Aorta (tissue), 5 donors: ENCODE results near the gene FMN2. TPM values are rescaled to one million over a fixed set of nuclear protein-coding genes. Genes with fewer than 3 reads are reported as not detected.

Experiments used
- ATAC-seq: fragments of 200-7000 bp; cut with Tn5 transposase; one replicate; pipeline ENCODE4 v1.9.1; 2022; ENCODE audit warnings: moderate library complexity; ENCODE audit not compliant: low FRiP score
- DNase-seq, 2 donors: peaks; one replicate each; pipeline ENCODE4 v3.0.0-alpha.2; 2020
- H3K27ac ChIP-seq, 2 donors: one replicate each; pipeline ENCODE4 v1.5.1; 2013; ENCODE audit warnings: low read length in 2 of 2, mild to moderate bottlenecking in 2 of 2, moderate library complexity in 2 of 2, control low read depth in 1 of 2, inconsistent platforms in 1 of 2, low read depth in 1 of 2
- H3K27me3 ChIP-seq, 2 donors: one replicate each; pipeline ENCODE4 v1.6.1; 2013; ENCODE audit warnings: control low read depth in 1 of 2, low read length in 1 of 2, mild to moderate bottlenecking in 1 of 2, moderate library complexity in 1 of 2; ENCODE audit not compliant: insufficient read depth in 2 of 2, control insufficient read depth in 1 of 2
- H3K36me3 ChIP-seq, 2 donors: one replicate each; pipeline ENCODE4 v1.6.1; 2013; ENCODE audit warnings: control low read depth in 1 of 2, low read length in 1 of 2, mild to moderate bottlenecking in 1 of 2; ENCODE audit not compliant: insufficient read depth in 2 of 2, control insufficient read depth in 1 of 2
- H3K4me1 ChIP-seq, 2 donors: one replicate each; pipeline ENCODE4 v1.6.1; 2013; ENCODE audit warnings: low read length in 2 of 2, control low read depth in 1 of 2, mild to moderate bottlenecking in 1 of 2, moderate library complexity in 1 of 2; ENCODE audit not compliant: insufficient read depth in 2 of 2, control insufficient read depth in 1 of 2
- H3K4me3 ChIP-seq, 2 donors: one replicate each; pipeline ENCODE4 v1.5.1; 2013; ENCODE audit warnings: low read length in 2 of 2, control low read depth in 1 of 2, mild to moderate bottlenecking in 1 of 2
- H3K9me3 ChIP-seq: one replicate; pipeline ENCODE4 v1.6.1; 2013; ENCODE audit warnings: mild to moderate bottlenecking, low read length; ENCODE audit not compliant: control insufficient read depth
- WGBS, 2 donors: extraction: QIAGEN DNeasy Blood & Tissue Kit; methylation state at CpG; one replicate each; pipeline ENCODE4 v1.1.7; 2013; 5-methylcytosine and 5-hydroxymethylcytosine counted together
- intact Hi-C, 2 donors: fragments of 100-400 bp; cut with DNase I; formaldehyde crosslinking; loops; one replicate each; pipeline versions ENCODE4 v1.14.2 to v1.15.0; 2022
- polyA plus RNA-seq, 2 donors: library from polyadenylated mRNA; stranded (reverse); fragments of 200-250 nt; gene quantifications; one replicate each; pipeline ENCODE4 v1.2.3, GENCODE V29; 2013
- total RNA-seq, 2 donors: library from RNA; stranded (reverse); fragmentation: NEBNext Ultra II Directional; extraction: Animal tissue kit (Norgen Biotek cat#: 25700); gene quantifications; one replicate each; pipeline ENCODE4 v1.2.1, GENCODE V29; 2021
- donor health status: healthy with polysubstance abuse.
- donor health status: Bipolar disorder and iron deficiency.
- donor health status: DM: no; HTN: no; CAD: no.
- donor health status: DM: no; HTN: no; CAD: no.
- donor health status: DM: yes; HTN: yes; CAD: no.

FMN2 gene
- total and polyA plus RNA-seq, 4 donors = 0.10 to 1.1 (median 0.91) TPM

- H3K27ac ChIP-seq = no peak overlapping the region
- WGBS, 2 donors = 65 to 67% methylated on average over 11 of the region's 11 CpGs
Measured at GRCh38 chr1:240280560-240281322, 189.1 kb downstream of the FMN2 start.

DNA sequence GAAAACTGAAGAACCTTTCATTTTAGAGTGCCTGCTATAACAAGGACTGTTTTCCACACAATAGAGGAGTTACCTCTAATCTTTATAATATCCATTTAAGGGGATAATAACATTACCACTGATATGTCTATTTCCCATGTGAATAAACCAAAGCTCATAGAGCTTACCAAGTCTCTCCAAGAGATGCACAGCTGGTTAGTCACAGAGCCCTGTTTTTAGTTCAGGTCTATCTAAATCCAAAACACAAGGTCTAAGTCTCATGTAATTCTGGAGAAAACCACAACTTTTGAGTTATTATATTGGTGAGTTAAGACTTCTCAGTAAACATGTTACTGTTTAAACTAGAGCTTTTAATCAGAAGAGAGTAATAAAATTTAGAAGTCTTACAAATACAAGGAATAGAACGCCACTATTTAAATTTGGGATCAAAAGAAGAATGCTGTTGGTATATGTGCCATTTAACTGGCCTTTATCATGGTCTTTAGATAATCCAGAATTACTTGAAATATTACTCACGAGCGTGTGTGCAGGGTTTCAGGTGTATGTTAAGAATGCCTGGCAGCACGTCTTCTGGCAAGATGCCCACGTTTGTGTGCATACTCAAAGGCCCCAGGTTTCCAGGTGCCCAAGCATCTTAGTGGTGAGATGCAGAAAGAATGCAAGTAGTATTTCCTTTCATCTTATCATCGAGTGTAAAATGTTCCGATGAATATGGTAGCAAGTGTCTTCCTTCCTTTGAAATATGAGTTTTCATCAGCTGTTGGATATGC is 190.6 kb downstream of the FMN2 start:
- H3K4me1 ChIP-seq = no peaks in the 10 kb centered on the region
- DNase-seq = no peak
- H3K9me3 ChIP-seq = peaks cover 1% of the 10 kb centered on the region
- intact Hi-C loops = no loop called here
- no peak overlapping the region for H3K27ac ChIP-seq
- no peaks in the 10 kb centered on the region for H3K27me3 ChIP-seq
- whole genome bisulfite sequencing, 2 donors = 83 to 84% methylated on average over 7 of the region's 7 CpGs
- H3K4me3 ChIP-seq = no peak overlapping the region
- ATAC-seq = no peak
- H3K36me3 ChIP-seq = no peaks in the 10 kb centered on the region

More at GRCh38 chr1:240280560-240281322, 189.1 kb downstream of the FMN2 start:
- no peaks in the 10 kb centered on the region for H3K27me3 ChIP-seq
- peaks cover 1% of the 10 kb centered on the region for H3K9me3 ChIP-seq
- no peaks in the 10 kb centered on the region for H3K4me1 ChIP-seq
- no peak overlapping the region for H3K4me3 ChIP-seq
- DNase-seq = no peak
- H3K36me3 ChIP-seq = no peaks in the 10 kb centered on the region
- ATAC-seq = no peak
- intact Hi-C loops = no loop called here

GRCh38 chr1:240284656-240285414 is 193.2 kb downstream of the FMN2 start:
- ATAC-seq = no peak
- intact Hi-C loops = no loop called here

DNA sequence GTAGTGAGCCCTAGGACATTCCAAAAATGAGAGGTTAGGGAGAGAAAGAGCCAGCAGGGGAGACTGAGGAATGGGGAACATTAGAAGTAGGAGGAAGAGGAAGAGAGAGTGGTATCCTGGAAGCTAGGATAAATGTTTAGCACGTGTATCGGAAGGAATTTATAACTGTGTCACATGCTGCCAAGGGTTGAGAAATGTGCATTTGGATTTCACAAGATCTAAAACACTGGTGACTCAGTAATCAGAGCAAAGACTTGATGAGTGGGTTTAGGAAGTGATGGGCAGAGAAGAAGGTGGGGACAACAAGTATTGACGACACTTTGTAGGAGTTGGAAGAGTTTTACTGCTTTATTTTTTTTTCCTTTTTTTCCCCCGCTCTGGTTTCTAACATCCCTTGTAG is 193.9 kb downstream of the FMN2 start:
- H3K9me3 ChIP-seq = peaks cover 1% of the 10 kb centered on the region
- no peak for DNase-seq
- H3K36me3 ChIP-seq = no peaks in the 10 kb centered on the region
- intact Hi-C loops = no loop called here
- WGBS, 2 donors = 86 to 87% methylated on average over 4 of the region's 4 CpGs
- H3K27me3 ChIP-seq = no peaks in the 10 kb centered on the region
- no peaks in the 10 kb centered on the region for H3K4me1 ChIP-seq
- H3K27ac ChIP-seq = no peak overlapping the region
- H3K4me3 ChIP-seq = no peak overlapping the region
- no peak for ATAC-seq

More at GRCh38 chr1:240284656-240285414, 193.2 kb downstream of the FMN2 start:
- no peaks in the 10 kb centered on the region for H3K36me3 ChIP-seq
- no peak for DNase-seq
- H3K4me1 ChIP-seq = no peaks in the 10 kb centered on the region
- no peaks in the 10 kb centered on the region for H3K27me3 ChIP-seq
- peaks cover 1% of the 10 kb centered on the region for H3K9me3 ChIP-seq
- WGBS, 2 donors = 80 to 83% methylated on average over 7 of the region's 7 CpGs
- no peak overlapping the region for H3K4me3 ChIP-seq
- H3K27ac ChIP-seq = no peak overlapping the region

DNA sequence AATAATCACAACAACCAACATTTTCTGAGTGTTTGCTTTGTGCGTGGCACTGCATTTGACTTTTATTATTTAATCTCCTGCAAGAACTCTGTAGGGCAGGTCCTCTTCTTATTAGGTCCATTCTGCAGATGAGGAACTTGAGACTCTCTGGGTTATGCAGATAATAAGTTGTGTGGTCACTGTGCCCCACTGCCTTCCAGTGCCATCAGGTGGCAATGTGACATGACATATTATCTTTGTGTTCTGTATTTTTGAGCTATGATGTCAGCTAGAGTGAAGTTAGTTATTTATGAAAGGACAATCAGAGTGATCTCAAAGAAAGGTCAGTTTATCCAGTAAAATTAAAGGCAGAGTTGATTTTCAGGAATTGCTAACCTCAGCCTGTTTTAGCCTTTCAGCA is 196.0 kb downstream of the FMN2 start:
- no peaks in the 10 kb centered on the region for H3K4me1 ChIP-seq
- no peaks in the 10 kb centered on the region for H3K27me3 ChIP-seq
- ATAC-seq = no peak
- no peak overlapping the region for H3K4me3 ChIP-seq
- no peak for DNase-seq
- peaks cover 1% of the 10 kb centered on the region for H3K9me3 ChIP-seq
- no peak overlapping the region for H3K27ac ChIP-seq
- 84 to 98% methylated on average over 1 of the region's 1 CpG for WGBS, 2 donors
- intact Hi-C loops = no loop called here
- H3K36me3 ChIP-seq = no peaks in the 10 kb centered on the region

GRCh38 chr1:240293706-240294105 is 202.0 kb downstream of the FMN2 start:
- peaks cover 2% of the 10 kb centered on the region for H3K9me3 ChIP-seq
- 5 to 7% methylated on average over 2 of the region's 2 CpGs for WGBS, 2 donors
- H3K4me1 ChIP-seq = no peaks in the 10 kb centered on the region
- no peak overlapping the region for H3K4me3 ChIP-seq
- ATAC-seq (no peak), DNase-seq (no peak)
- no peaks in the 10 kb centered on the region for H3K36me3 ChIP-seq
- H3K27me3 ChIP-seq = no peaks in the 10 kb centered on the region
- intact Hi-C loops = no loop called here
- no peak overlapping the region for H3K27ac ChIP-seq

GRCh38 chr1:240294566-240294965 is 202.9 kb downstream of the FMN2 start:
- WGBS, 2 donors = 56 to 63% methylated on average over 3 of the region's 3 CpGs
- Histone ChIP-seq H3K4me3 (no peak overlapping the region), H3K9me3 (peaks cover 2% of the 10 kb centered on the region), H3K4me1 (no peaks in the 10 kb centered on the region), H3K27ac (no peak overlapping the region), H3K27me3 (no peaks in the 10 kb centered on the region), H3K36me3 (no peaks in the 10 kb centered on the region)
- no peak for DNase-seq
- intact Hi-C loops = no loop called here
- no peak for ATAC-seq

DNA sequence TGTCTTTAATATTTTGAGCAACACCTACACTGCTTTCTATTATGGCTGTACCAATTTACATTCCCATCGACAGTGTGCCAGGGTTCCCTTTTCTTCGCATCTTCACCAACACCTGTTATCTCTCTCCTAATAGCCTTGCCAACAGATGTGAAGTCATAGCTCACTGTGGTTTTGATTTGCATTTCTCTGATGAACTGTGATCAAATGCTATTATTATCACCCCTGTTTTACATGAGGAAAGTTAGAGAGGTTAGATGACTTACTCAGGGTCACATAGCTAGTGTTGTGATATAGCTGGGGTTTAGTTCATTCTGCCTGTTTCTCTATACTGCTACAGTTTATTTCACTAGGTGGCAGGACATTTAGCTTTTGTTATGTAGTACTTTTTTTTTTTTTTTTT is 204.1 kb downstream of the FMN2 start:
- Histone ChIP-seq H3K4me1 (no peaks in the 10 kb centered on the region), H3K9me3 (peaks cover 2% of the 10 kb centered on the region), H3K27ac (no peak overlapping the region), H3K27me3 (no peaks in the 10 kb centered on the region), H3K36me3 (no peaks in the 10 kb centered on the region), H3K4me3 (no peak overlapping the region)
- intact Hi-C loops = no loop called here
- no peak for DNase-seq
- WGBS, 2 donors = 94 to 97% methylated on average over 2 of the region's 2 CpGs
- ATAC-seq = no peak
